ENCODE data around the gene CCL18. TPM values are rescaled to one million over a fixed set of nuclear protein-coding genes. Genes with fewer than 3 reads are reported as not detected.
"Not testable (repeated sequence)": the region's sequence is repeated elsewhere in the genome, so short reads cannot be mapped to it uniquely, and the experiment has no call there.

CCL18 gene
- total RNA-seq, 2 donors from 2014 or later = 0.37 TPM; not detected in 1

DNA sequence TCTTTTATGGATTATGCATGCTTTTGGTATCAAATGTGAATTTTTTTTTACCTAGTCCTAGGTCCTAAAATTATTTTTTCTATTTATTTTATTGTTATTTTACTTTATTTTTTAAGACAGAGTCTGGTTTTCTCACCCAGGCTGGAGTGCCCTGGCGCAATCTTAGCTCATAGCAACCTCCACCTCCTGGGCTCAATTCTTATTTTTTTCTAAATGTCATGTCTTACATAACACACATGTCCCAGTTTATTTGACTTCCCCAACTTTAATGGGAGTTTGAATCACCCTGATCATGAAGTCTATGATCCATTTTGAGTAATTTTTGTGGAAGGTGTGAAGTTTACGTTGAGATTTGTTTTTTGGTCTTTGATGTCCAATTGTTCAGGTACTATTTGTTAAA is 3.3 kb upstream of the CCL18 start:
- no peak for DNase-seq (ENCODE audit: low spot score in 2 of 2)
- H3K36me3 Mint-ChIP-seq = no peaks in the 10 kb centered on the region
- no peaks in the 10 kb centered on the region for H3K9me3 Mint-ChIP-seq
- no peak for ATAC-seq
- H3K27ac Mint-ChIP-seq = no peak overlapping the region

GRCh38 chr17:36066365-36066985 is 2.4 kb downstream of the CCL18 start:
- no peaks in the 10 kb centered on the region for H3K9me3 Mint-ChIP-seq
- DNase-seq (ENCODE audit: low spot score in 2 of 2) (no peak), ATAC-seq (peak; percentile 26 to 64)
- H3K36me3 Mint-ChIP-seq = no peaks in the 10 kb centered on the region
- H3K27ac Mint-ChIP-seq = no peak overlapping the region

DNA sequence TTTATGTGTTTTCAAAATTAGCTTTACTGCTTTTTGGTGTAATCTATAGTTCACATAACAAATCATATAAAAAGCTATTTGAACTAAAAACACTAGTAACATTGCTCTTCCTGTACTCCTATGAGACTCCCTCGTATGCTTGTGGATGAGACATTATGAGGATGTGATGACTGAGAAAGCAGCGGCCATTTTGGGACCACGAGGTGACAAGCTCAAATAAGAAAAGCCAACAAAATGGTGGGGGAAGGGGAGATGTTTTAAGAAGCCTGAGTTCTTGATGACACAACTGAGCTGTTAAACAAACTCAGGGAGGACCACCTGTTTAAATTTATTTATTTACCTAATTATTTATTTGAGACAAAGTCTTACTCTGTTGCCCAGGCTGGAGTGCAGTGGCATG is 4.5 kb downstream of the CCL18 start:
- H3K36me3 Mint-ChIP-seq = no peaks in the 10 kb centered on the region
- H3K9me3 Mint-ChIP-seq = no peaks in the 10 kb centered on the region
- no peak overlapping the region for H3K27ac Mint-ChIP-seq
- DNase-seq (ENCODE audit: low spot score in 2 of 2) = no peak
- ATAC-seq = no peak

DNA sequence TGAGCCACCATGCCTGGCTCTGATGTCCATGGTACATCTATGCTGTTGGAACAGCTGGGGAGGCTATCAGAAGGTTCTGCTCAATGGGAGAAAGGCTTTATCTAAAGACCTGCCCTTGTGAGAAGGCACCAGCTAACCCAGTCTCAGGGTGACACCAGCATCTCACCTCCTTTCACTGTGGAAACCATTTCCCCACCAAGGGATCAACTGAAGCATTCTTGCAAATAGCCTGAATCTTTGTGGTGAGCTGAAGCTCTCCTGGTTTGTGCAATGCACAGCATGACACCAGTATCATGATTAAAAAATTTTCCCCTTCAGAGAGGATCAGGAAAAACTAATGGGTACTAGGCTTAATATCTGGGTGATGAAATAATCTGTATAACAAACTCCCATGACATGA is 5.1 kb downstream of the CCL18 start:
- H3K9me3 Mint-ChIP-seq = no peaks in the 10 kb centered on the region
- no peaks in the 10 kb centered on the region for H3K36me3 Mint-ChIP-seq
- H3K27ac Mint-ChIP-seq = no peak overlapping the region
- DNase-seq (ENCODE audit: low spot score in 2 of 2) (no peak), ATAC-seq (no peak)

DNA sequence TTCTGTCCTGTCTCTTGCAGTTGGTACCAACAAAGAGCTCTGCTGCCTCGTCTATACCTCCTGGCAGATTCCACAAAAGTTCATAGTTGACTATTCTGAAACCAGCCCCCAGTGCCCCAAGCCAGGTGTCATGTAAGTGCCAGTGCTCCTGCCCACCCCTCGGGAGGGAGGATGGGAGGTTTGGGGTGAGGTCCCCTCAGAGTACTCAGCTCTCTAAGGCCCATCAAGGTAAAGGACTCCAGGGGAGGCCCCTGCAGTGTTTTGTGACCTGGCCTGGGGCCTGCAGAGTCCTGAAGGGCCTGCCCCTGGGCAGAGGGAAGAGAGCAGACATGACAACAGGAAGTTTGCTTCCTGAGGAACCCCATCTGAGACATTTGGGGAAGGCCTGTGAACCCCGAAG is 6.4 kb downstream of the CCL18 start:
- Mint-ChIP-seq H3K9me3 (no peaks in the 10 kb centered on the region), H3K27ac (no peak overlapping the region), H3K36me3 (no peaks in the 10 kb centered on the region)
- ATAC-seq (no peak), DNase-seq (ENCODE audit: low spot score in 2 of 2) (no peak)

- no peaks in the 10 kb centered on the region for H3K36me3 Mint-ChIP-seq
- no peak for DNase-seq (ENCODE audit: low spot score in 2 of 2)
- no peaks in the 10 kb centered on the region for H3K9me3 Mint-ChIP-seq
- H3K27ac Mint-ChIP-seq = no peak overlapping the region
- ATAC-seq = no peak
These were observed 7.7 kb downstream of the CCL18 start for GRCh38 chr17:36071751-36072150.

GRCh38 chr17:36072431-36073121 is 8.5 kb downstream of the CCL18 start:
- H3K27ac Mint-ChIP-seq = no peak overlapping the region
- no peaks in the 10 kb centered on the region for H3K9me3 Mint-ChIP-seq

DNA sequence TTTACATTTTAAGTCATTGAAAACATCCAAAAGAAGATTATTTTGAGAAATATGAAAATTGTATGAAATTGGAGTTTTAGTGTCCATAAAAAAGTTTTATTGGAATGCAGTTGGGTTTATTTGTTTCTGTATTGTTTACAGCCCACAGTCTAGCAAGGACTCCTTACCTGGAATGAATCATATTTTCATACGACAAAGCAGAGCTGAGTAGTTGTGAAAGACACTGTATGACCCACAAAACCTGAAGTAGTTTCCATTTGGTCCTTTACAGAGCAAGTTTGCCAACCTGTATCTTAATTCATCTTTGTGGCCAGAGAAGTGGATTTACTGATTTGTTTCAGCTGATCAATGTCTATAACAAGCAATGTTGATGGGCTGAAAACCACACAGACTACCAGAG is 10.3 kb downstream of the CCL18 start:
- peak; percentile 65 to 94 for ATAC-seq

More at GRCh38 chr17:36072431-36073121, 8.5 kb downstream of the CCL18 start:
- DNase-seq (ENCODE audit: low spot score in 2 of 2) (peak; percentile 63 to 82), ATAC-seq (peak; percentile 74 to 76)
- no peaks in the 10 kb centered on the region for H3K36me3 Mint-ChIP-seq

GRCh38 chr17:36081681-36082471 is 17.8 kb downstream of the CCL18 start:
- DNase-seq (ENCODE audit: low spot score in 2 of 2) = not testable (repeated sequence)

More for the DNA sequence above, 10.3 kb downstream of the CCL18 start:
- H3K9me3 Mint-ChIP-seq = no peaks in the 10 kb centered on the region
- no peak for DNase-seq (ENCODE audit: low spot score in 2 of 2)
- H3K36me3 Mint-ChIP-seq = no peaks in the 10 kb centered on the region
- H3K27ac Mint-ChIP-seq = no peak overlapping the region

DNA sequence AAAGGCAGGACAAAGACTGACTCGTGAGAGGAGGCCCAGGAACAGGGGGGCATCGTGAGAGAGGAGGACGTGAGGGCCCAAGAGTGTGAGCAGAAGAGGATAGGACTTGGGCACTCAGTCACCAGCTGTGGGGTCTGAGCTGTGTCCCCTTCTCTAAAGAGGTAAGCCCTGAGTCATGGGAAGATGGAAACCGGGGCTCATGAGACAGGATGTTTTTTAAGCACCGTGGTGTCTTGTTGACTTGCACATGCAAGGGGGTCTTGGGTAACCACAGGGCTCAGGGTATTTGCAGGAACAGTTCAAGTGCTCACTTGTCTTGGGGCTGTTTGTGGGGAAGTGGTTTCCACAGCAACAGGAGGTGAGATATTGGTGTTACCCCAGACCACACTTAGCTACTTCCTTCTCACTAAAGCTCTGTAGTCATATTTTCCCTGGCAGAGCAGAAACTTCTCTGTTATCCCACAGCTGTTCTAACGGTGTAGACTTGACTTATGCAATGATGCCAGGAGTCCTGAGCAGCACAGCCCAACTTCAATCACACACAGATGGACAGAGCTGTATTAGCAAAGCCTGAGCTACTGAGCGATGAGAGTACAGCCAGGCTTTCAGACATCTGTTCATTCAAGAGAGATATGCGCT is 18.5 kb downstream of the CCL18 start:
- H3K9me3 Mint-ChIP-seq, H3K36me3 Mint-ChIP-seq: not testable (repeated sequence)
- peak overlapping the region; percentile 13 to 85 for H3K27ac Mint-ChIP-seq
- ATAC-seq = peak; percentile 89 to 91
- peak in 1 of 2 donors; percentile 58 for DNase-seq (ENCODE audit: low spot score in 2 of 2)

More at GRCh38 chr17:36081681-36082471, 17.8 kb downstream of the CCL18 start:
- ATAC-seq = peak in 1 of 2 donors; percentile 25
- not testable (repeated sequence) for H3K36me3 Mint-ChIP-seq, H3K9me3 Mint-ChIP-seq
- peak overlapping the region; percentile 13 to 85 for H3K27ac Mint-ChIP-seq

GRCh38 chr17:36083691-36084090 is 19.6 kb downstream of the CCL18 start:
- ATAC-seq; H3K9me3 Mint-ChIP-seq; DNase-seq (ENCODE audit: low spot score in 2 of 2); H3K36me3 Mint-ChIP-seq: not testable (repeated sequence)
- peak overlapping the region in 1 of 2 donors; percentile 4 for H3K27ac Mint-ChIP-seq

GRCh38 chr17:36085765-36086164 is 21.7 kb downstream of the CCL18 start:
- Mint-ChIP-seq H3K9me3 (no peaks in the 10 kb centered on the region), H3K36me3 (no peaks in the 10 kb centered on the region), H3K27ac (no peak overlapping the region)
- DNase-seq (ENCODE audit: low spot score in 2 of 2) (no peak), ATAC-seq (no peak)

DNA sequence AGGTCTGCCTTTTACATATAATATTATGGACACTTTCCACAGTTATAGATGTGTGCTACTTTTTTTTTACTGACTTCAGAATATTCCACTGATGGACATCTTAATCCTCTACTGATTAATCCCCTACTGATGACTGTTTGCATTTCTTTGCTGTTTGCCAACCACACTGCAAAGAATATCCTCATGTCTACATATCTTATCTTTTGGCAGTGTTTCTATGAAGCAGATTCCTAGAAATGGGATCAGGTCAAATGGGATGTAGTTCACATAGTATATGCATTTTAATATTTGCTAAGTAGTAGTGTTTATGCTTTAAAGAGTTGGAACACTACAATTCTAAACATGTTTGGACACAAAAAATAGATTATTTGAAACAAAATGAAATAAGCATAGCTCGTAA is 22.7 kb downstream of the CCL18 start:
- DNase-seq (ENCODE audit: low spot score in 2 of 2) = no peak
- ATAC-seq = no peak
- Mint-ChIP-seq H3K36me3 (no peaks in the 10 kb centered on the region), H3K27ac (no peak overlapping the region), H3K9me3 (no peaks in the 10 kb centered on the region)

DNA sequence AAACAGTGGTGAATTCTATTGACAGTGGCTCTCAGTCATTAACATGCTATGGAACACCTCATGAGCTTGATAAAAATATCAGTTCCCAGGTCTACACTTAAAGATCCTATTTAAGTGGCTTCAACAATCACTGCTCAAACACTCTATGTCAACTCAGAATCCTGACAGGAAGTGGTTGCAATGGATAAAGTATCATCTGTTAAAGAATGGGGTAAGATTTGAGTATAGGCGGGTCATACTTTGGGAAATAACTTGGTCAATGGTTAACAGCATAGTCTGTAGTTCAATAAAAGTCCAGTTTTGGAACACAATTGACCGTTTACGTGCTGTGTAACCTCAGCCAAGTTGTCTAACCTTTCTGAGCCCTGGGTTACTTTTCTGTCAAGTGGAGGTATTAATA is 23.4 kb downstream of the CCL18 start:
- not testable (repeated sequence) for H3K36me3 Mint-ChIP-seq; H3K9me3 Mint-ChIP-seq; H3K27ac Mint-ChIP-seq; DNase-seq (ENCODE audit: low spot score in 2 of 2); ATAC-seq

- not testable (repeated sequence) for H3K36me3 Mint-ChIP-seq; DNase-seq (ENCODE audit: low spot score in 2 of 2); H3K27ac Mint-ChIP-seq; H3K9me3 Mint-ChIP-seq; ATAC-seq
These were observed 24.0 kb downstream of the CCL18 start for GRCh38 chr17:36087897-36088572.

DNA sequence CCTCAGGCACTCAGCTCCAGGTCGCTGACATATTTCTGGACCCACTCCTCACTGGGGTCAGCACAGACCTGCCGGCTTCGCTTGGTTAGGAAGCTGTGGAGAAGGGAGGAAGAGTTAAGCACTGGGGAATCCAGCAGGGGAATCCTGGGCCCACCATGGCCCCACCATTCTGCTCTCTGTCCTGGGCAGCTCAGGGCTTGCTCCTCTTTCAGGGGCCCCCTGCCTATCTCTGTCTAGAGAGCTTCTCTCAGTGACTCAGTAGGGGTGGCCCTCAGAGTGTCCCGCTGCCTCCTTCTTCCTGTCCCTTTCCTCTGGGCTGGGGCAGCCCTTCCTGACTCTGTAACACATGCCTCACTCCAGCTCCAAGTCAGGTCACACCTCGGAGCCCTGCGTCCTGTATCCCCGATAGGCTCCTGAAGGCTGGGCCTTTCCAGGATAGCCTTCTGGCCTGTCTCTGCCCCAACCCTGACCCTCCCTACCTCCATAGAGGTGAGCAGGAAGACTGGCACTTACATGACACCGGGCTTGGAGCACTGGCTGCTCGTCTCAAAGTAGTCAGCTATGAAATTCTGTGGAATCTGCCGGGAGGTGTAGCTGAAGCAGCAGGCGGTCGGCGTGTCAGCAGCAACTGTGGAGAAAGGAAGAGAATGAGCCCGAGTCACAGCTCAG is 24.7 kb downstream of the CCL18 start:
- no peaks in the 10 kb centered on the region for H3K36me3 Mint-ChIP-seq
- H3K9me3 Mint-ChIP-seq = no peaks in the 10 kb centered on the region
- no peak for ATAC-seq
- H3K27ac Mint-ChIP-seq = peak overlapping the region in 1 of 2 donors; percentile 52
- no peak for DNase-seq (ENCODE audit: low spot score in 2 of 2)
